ENCODE results near the gene ANKRD17.
"Not testable (repeated sequence)": the region's sequence is repeated elsewhere in the genome, so short reads cannot be mapped to it uniquely, and the experiment has no call there.

Gene ANKRD17

DNA sequence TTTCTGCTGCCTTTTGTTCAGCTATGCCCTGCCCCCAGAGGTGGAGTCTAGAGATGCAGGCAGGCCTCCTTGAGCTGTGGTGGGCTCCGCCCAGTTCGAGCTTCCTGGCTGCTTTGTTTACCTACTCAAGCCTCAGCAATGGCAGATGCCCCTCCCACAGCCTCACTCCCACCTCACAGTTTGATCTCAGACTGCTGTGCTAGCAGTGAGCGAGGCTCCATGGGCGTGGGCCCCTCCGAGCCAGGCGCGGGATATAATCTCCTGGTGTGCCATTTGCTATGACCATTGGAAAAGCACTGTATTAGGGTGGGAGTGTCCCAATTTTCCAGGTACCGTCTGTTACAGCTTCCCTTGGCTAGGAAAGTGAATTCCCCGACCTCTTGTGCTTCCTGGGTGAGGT lies 34.1 kb upstream of the ANKRD17 start:
- H3K23ac ChIP-seq (ENCODE audit: low read length); H3K4me2 ChIP-seq (ENCODE audit: low read length); H4K8ac ChIP-seq (ENCODE audit: low read depth, low read length); H3K79me2 ChIP-seq (ENCODE audit: control insufficient read depth, insufficient read depth, low read length); H3K56ac ChIP-seq (ENCODE audit: low read length); H3K79me1 ChIP-seq (ENCODE audit: low read length); H2BK120ac ChIP-seq (ENCODE audit: low read depth, low read length); H3K9ac ChIP-seq (ENCODE audit: low read length); H2AK5ac ChIP-seq (ENCODE audit: low read length); H4K5ac ChIP-seq (ENCODE audit: low read length); H3K27me3 ChIP-seq (ENCODE audit: insufficient read depth, low read length, poor library complexity); H3K4me3 ChIP-seq (ENCODE audit: low read length); H3K27ac ChIP-seq (ENCODE audit: low read depth, low read length); DNase-seq; H3K4ac ChIP-seq (ENCODE audit: low read depth, low read length); H3K4me1 ChIP-seq (ENCODE audit: control insufficient read depth, low read depth, low read length); H3K18ac ChIP-seq (ENCODE audit: low read length); H2BK5ac ChIP-seq (ENCODE audit: low read length); H3K36me3 ChIP-seq (ENCODE audit: control insufficient read depth, insufficient read depth, low read length); H2BK15ac ChIP-seq (replicated peaks; ENCODE audit: low read depth): not testable (repeated sequence)
- WGBS (ENCODE audit: extremely low coverage, insufficient coverage, low lambda C conversion rate), result no CpG with 5 or more reads among the region's 9 CpGs

GRCh38 chr4:73281982-73282381 lies 23.4 kb upstream of the ANKRD17 start:
- Histone ChIP-seq H3K4ac (ENCODE audit: low read depth, low read length) (no peak overlapping the region), H3K9ac (ENCODE audit: low read length) (no peak overlapping the region), H3K4me1 (ENCODE audit: control insufficient read depth, low read depth, low read length) (no peaks in the 10 kb centered on the region), H3K36me3 (ENCODE audit: control insufficient read depth, insufficient read depth, low read length) (no peaks in the 10 kb centered on the region), H3K79me1 (ENCODE audit: low read length) (no peaks in the 10 kb centered on the region), H4K8ac (ENCODE audit: low read depth, low read length) (no peak overlapping the region), H2AK5ac (ENCODE audit: low read length) (no peak overlapping the region), H3K23ac (ENCODE audit: low read length) (no peak overlapping the region), H3K18ac (ENCODE audit: low read length) (no peak overlapping the region), H2BK5ac (ENCODE audit: low read length) (no peak overlapping the region), H3K4me2 (ENCODE audit: low read length) (no peak overlapping the region), H3K4me3 (ENCODE audit: low read length) (no peak overlapping the region), H3K27ac (ENCODE audit: low read depth, low read length) (no peak overlapping the region), H2BK120ac (ENCODE audit: low read depth, low read length) (no peak overlapping the region), H3K27me3 (ENCODE audit: insufficient read depth, low read length, poor library complexity) (no peaks in the 10 kb centered on the region), H3K56ac (ENCODE audit: low read length) (no peak overlapping the region), H3K79me2 (ENCODE audit: control insufficient read depth, insufficient read depth, low read length) (no peaks in the 10 kb centered on the region), H2BK15ac (replicated peaks; ENCODE audit: low read depth) (no peak overlapping the region), H4K5ac (ENCODE audit: low read length) (no peak overlapping the region)
- no CpG with 5 or more reads among the region's 5 CpGs for WGBS (ENCODE audit: extremely low coverage, insufficient coverage, low lambda C conversion rate)
- no peak for DNase-seq

DNA sequence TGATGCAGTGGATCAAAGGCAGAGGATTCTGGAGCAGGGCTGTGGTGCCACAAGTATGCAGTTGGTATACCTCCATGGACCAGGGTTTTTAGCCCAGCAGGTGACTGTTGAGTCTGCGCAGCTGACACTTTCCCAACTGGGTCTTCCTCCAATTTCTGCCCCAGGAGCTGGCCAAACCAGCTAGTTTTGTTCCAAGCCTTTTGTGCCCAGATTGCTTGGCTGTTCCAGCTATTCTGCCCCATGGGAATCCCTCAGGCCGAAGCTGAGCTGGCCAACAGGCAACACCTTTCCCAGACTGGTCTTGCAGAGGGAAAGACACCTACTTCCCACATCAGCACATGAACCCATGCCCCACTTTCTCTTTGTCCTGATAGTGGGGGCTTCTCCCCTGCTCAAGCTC lies 22.8 kb upstream of the ANKRD17 start:
- no peak overlapping the region for H3K23ac ChIP-seq (ENCODE audit: low read length)
- no peak overlapping the region for H4K8ac ChIP-seq (ENCODE audit: low read depth, low read length)
- no peak overlapping the region for H3K27ac ChIP-seq (ENCODE audit: low read depth, low read length)
- no peak for DNase-seq
- no peaks in the 10 kb centered on the region for H3K79me1 ChIP-seq (ENCODE audit: low read length)
- H3K4me3 ChIP-seq (ENCODE audit: low read length), result no peak overlapping the region
- no peaks in the 10 kb centered on the region for H3K4me1 ChIP-seq (ENCODE audit: control insufficient read depth, low read depth, low read length)
- H3K36me3 ChIP-seq (ENCODE audit: control insufficient read depth, insufficient read depth, low read length), result no peaks in the 10 kb centered on the region
- H4K5ac ChIP-seq (ENCODE audit: low read length), result no peak overlapping the region
- no peak overlapping the region for H3K9ac ChIP-seq (ENCODE audit: low read length)
- no peak overlapping the region for H3K18ac ChIP-seq (ENCODE audit: low read length)
- no peaks in the 10 kb centered on the region for H3K79me2 ChIP-seq (ENCODE audit: control insufficient read depth, insufficient read depth, low read length)
- no peak overlapping the region for H2BK5ac ChIP-seq (ENCODE audit: low read length)
- H2BK120ac ChIP-seq (ENCODE audit: low read depth, low read length), result no peak overlapping the region
- H2BK15ac ChIP-seq (replicated peaks; ENCODE audit: low read depth), result no peak overlapping the region
- H3K4me2 ChIP-seq (ENCODE audit: low read length), result no peak overlapping the region
- no peaks in the 10 kb centered on the region for H3K27me3 ChIP-seq (ENCODE audit: insufficient read depth, low read length, poor library complexity)
- H3K56ac ChIP-seq (ENCODE audit: low read length), result no peak overlapping the region
- no peak overlapping the region for H3K4ac ChIP-seq (ENCODE audit: low read depth, low read length)
- no CpG with 5 or more reads among the region's 2 CpGs for WGBS (ENCODE audit: extremely low coverage, insufficient coverage, low lambda C conversion rate)
- H2AK5ac ChIP-seq (ENCODE audit: low read length), result no peak overlapping the region

- H3K79me1 ChIP-seq (ENCODE audit: low read length), result no peaks in the 10 kb centered on the region
- no peak overlapping the region for H3K9ac ChIP-seq (ENCODE audit: low read length)
- H3K79me2 ChIP-seq (ENCODE audit: control insufficient read depth, insufficient read depth, low read length), result no peaks in the 10 kb centered on the region
- H3K18ac ChIP-seq (ENCODE audit: low read length), result no peak overlapping the region
- no peak overlapping the region for H3K56ac ChIP-seq (ENCODE audit: low read length)
- H3K4me3 ChIP-seq (ENCODE audit: low read length), result no peak overlapping the region
- H4K8ac ChIP-seq (ENCODE audit: low read depth, low read length), result no peak overlapping the region
- WGBS (ENCODE audit: extremely low coverage, insufficient coverage, low lambda C conversion rate), result no CpG with 5 or more reads among the region's 1 CpG
- no peak overlapping the region for H3K4me2 ChIP-seq (ENCODE audit: low read length)
- no peak overlapping the region for H2AK5ac ChIP-seq (ENCODE audit: low read length)
- H2BK120ac ChIP-seq (ENCODE audit: low read depth, low read length), result no peak overlapping the region
- H3K4ac ChIP-seq (ENCODE audit: low read depth, low read length), result no peak overlapping the region
- H3K36me3 ChIP-seq (ENCODE audit: control insufficient read depth, insufficient read depth, low read length), result no peaks in the 10 kb centered on the region
- H3K23ac ChIP-seq (ENCODE audit: low read length), result no peak overlapping the region
- no peak for DNase-seq
- H3K4me1 ChIP-seq (ENCODE audit: control insufficient read depth, low read depth, low read length), result no peaks in the 10 kb centered on the region
- no peak overlapping the region for H4K5ac ChIP-seq (ENCODE audit: low read length)
- H3K27ac ChIP-seq (ENCODE audit: low read depth, low read length), result no peak overlapping the region
- no peaks in the 10 kb centered on the region for H3K27me3 ChIP-seq (ENCODE audit: insufficient read depth, low read length, poor library complexity)
- no peak overlapping the region for H2BK5ac ChIP-seq (ENCODE audit: low read length)
- no peak overlapping the region for H2BK15ac ChIP-seq (replicated peaks; ENCODE audit: low read depth)
These were observed 18.6 kb upstream of the ANKRD17 start for GRCh38 chr4:73277201-73277600.

- Histone ChIP-seq H3K4me2 (ENCODE audit: low read length) (no peak overlapping the region), H3K36me3 (ENCODE audit: control insufficient read depth, insufficient read depth, low read length) (no peaks in the 10 kb centered on the region), H3K4me1 (ENCODE audit: control insufficient read depth, low read depth, low read length) (no peaks in the 10 kb centered on the region), H3K56ac (ENCODE audit: low read length) (no peak overlapping the region), H3K27ac (ENCODE audit: low read depth, low read length) (no peak overlapping the region), H3K79me2 (ENCODE audit: control insufficient read depth, insufficient read depth, low read length) (no peaks in the 10 kb centered on the region), H2AK5ac (ENCODE audit: low read length) (no peak overlapping the region), H4K8ac (ENCODE audit: low read depth, low read length) (no peak overlapping the region), H3K23ac (ENCODE audit: low read length) (no peak overlapping the region), H3K27me3 (ENCODE audit: insufficient read depth, low read length, poor library complexity) (no peaks in the 10 kb centered on the region), H3K18ac (ENCODE audit: low read length) (no peak overlapping the region), H2BK15ac (replicated peaks; ENCODE audit: low read depth) (no peak overlapping the region), H3K9ac (ENCODE audit: low read length) (no peak overlapping the region), H2BK120ac (ENCODE audit: low read depth, low read length) (no peak overlapping the region), H3K4me3 (ENCODE audit: low read length) (no peak overlapping the region), H2BK5ac (ENCODE audit: low read length) (no peak overlapping the region), H4K5ac (ENCODE audit: low read length) (no peak overlapping the region), H3K4ac (ENCODE audit: low read depth, low read length) (no peak overlapping the region), H3K79me1 (ENCODE audit: low read length) (no peaks in the 10 kb centered on the region)
- WGBS (ENCODE audit: extremely low coverage, insufficient coverage, low lambda C conversion rate), result no CpG with 5 or more reads among the region's 1 CpG
- DNase-seq, result no peak
These were observed 16.7 kb upstream of the ANKRD17 start for GRCh38 chr4:73275318-73275654.

GRCh38 chr4:73272816-73273215 lies 14.2 kb upstream of the ANKRD17 start:
- Histone ChIP-seq H2BK5ac (ENCODE audit: low read length) (no peak overlapping the region), H4K5ac (ENCODE audit: low read length) (no peak overlapping the region), H4K8ac (ENCODE audit: low read depth, low read length) (no peak overlapping the region), H3K56ac (ENCODE audit: low read length) (no peak overlapping the region), H3K36me3 (ENCODE audit: control insufficient read depth, insufficient read depth, low read length) (no peaks in the 10 kb centered on the region), H3K4me2 (ENCODE audit: low read length) (no peak overlapping the region), H3K79me1 (ENCODE audit: low read length) (no peaks in the 10 kb centered on the region), H3K23ac (ENCODE audit: low read length) (no peak overlapping the region), H3K9ac (ENCODE audit: low read length) (no peak overlapping the region), H3K27me3 (ENCODE audit: insufficient read depth, low read length, poor library complexity) (no peaks in the 10 kb centered on the region), H3K4me1 (ENCODE audit: control insufficient read depth, low read depth, low read length) (no peaks in the 10 kb centered on the region), H3K4ac (ENCODE audit: low read depth, low read length) (no peak overlapping the region), H2BK120ac (ENCODE audit: low read depth, low read length) (no peak overlapping the region), H2AK5ac (ENCODE audit: low read length) (no peak overlapping the region), H3K18ac (ENCODE audit: low read length) (no peak overlapping the region), H2BK15ac (replicated peaks; ENCODE audit: low read depth) (no peak overlapping the region), H3K4me3 (ENCODE audit: low read length) (no peak overlapping the region), H3K79me2 (ENCODE audit: control insufficient read depth, insufficient read depth, low read length) (no peaks in the 10 kb centered on the region), H3K27ac (ENCODE audit: low read depth, low read length) (no peak overlapping the region)
- no peak for DNase-seq

All from mesendoderm (in vitro differentiated cells).